K562 (cell line): ENCODE measurements around the gene IFT25. TPM values are rescaled to one million over a fixed set of nuclear protein-coding genes. Genes with fewer than 3 reads are reported as not detected.

Experiments
- ATF1 ChIP-seq, 2 experiments: fragments of 450-650 bp in 1 of 2; IDR thresholded peaks; 2 replicates each; pipeline ENCODE4 v1.6.1; 2016; ENCODE audit warnings: missing compliant biosample characterization in 1 of 2, missing genetic modification characterization in 1 of 2
- BCL6 ChIP-seq: fragments of 250-450 bp; sonication (Bioruptor Pico); IDR thresholded peaks from 2 replicates; pipeline ENCODE4 v1.4.0; 2020
- BRF2 ChIP-seq: IDR thresholded peaks from 3 replicates; pipeline ENCODE4 v1.6.1; 2011; ENCODE audit warnings: borderline replicate concordance, mild to moderate bottlenecking; ENCODE audit not compliant: insufficient read length, insufficient read depth
- L3MBTL2 ChIP-seq: fragments of 450-650 bp; IDR thresholded peaks from 2 replicates; pipeline ENCODE4 v1.6.1; 2016; ENCODE audit warnings: mild to moderate bottlenecking, moderate library complexity
- MIER1 ChIP-seq: fragments of 450-650 bp; IDR thresholded peaks from 2 replicates; pipeline ENCODE4 v1.6.1; 2016; ENCODE audit warnings: antibody characterized with exemption, mild to moderate bottlenecking, low read depth
- NFE2L1 ChIP-seq: fragments of 450-650 bp; IDR thresholded peaks from 2 replicates; pipeline ENCODE4 v1.6.1; 2016; ENCODE audit warnings: missing genetic modification characterization, low read depth, mild to moderate bottlenecking, missing compliant biosample characterization, moderate library complexity, borderline replicate concordance
- NFXL1 ChIP-seq: fragments of 450-650 bp; formaldehyde crosslinking; IDR thresholded peaks from 2 replicates; pipeline ENCODE4 v1.4.0; 2021; ENCODE audit warnings: mild to moderate bottlenecking
- NONO ChIP-seq, 2 experiments: fragments of 200-400 bp in 1 of 2; fragments of 450-650 bp in 1 of 2; formaldehyde crosslinking in 1 of 2; IDR thresholded peaks; 2 replicates each; pipeline ENCODE4 v1.6.1; 2017; ENCODE audit warnings: low read depth in 2 of 2, mild to moderate bottlenecking in 2 of 2, moderate library complexity in 2 of 2, low read length in 1 of 2
- RFX7 ChIP-seq: fragments of 250-450 bp; sonication (Bioruptor Pico); IDR thresholded peaks from 2 replicates; pipeline ENCODE4 v1.5.1; 2021; ENCODE audit warnings: mild to moderate bottlenecking
- RHOXF2B ChIP-seq: fragments of 250-450 bp; sonication (Bioruptor Pico); conservative IDR thresholded peaks from 2 replicates; pipeline ENCODE4 v1.5.1; 2021
- SMAD4 ChIP-seq: fragments of 250-450 bp; sonication (Bioruptor Pico); conservative IDR thresholded peaks from 2 replicates; pipeline ENCODE4 v1.8.0; 2021; ENCODE audit warnings: inconsistent platforms, mild to moderate bottlenecking, moderate library complexity
- STAT5A ChIP-seq: IDR thresholded peaks from 2 replicates; pipeline ENCODE4 v1.6.1; 2012; ENCODE audit warnings: low read length, inconsistent platforms, borderline replicate concordance
- TEAD2 ChIP-seq: fragments of 450-650 bp; IDR thresholded peaks from 2 replicates; pipeline ENCODE4 v1.6.1; 2016; ENCODE audit warnings: missing genetic modification characterization, control low read depth, missing compliant biosample characterization
- THAP12 ChIP-seq: fragments of 250-450 bp; sonication (Bioruptor Pico); IDR thresholded peaks from 2 replicates; pipeline ENCODE4 v1.9.0; 2021; ENCODE audit warnings: mild to moderate bottlenecking, inconsistent platforms
- UBTF ChIP-seq, 2 experiments: IDR thresholded peaks; 2 replicates each; pipeline ENCODE4 v1.6.1; 2012; ENCODE audit warnings: improper control_type of control experiment in 2 of 2, low read depth in 2 of 2, low read length in 2 of 2, borderline replicate concordance in 1 of 2
- USF2 ChIP-seq: sonication (generic); formaldehyde crosslinking; IDR thresholded peaks from 2 replicates; pipeline ENCODE4 v1.5.0; 2020; ENCODE audit warnings: missing genetic modification reagents
- ZNF217 ChIP-seq: sonication (generic); formaldehyde crosslinking; IDR thresholded peaks from 2 replicates; pipeline ENCODE4 v1.8.0; 2022; ENCODE audit warnings: mild to moderate bottlenecking, missing genetic modification reagents
- ZNF639 ChIP-seq, 2 experiments: fragments of 200-800 bp in 1 of 2; sonication (Bioruptor generic) in 1 of 2; sonication (generic) in 1 of 2; formaldehyde crosslinking in 1 of 2; IDR thresholded peaks in 1 of 2; conservative IDR thresholded peaks in 1 of 2; 2 replicates each; pipeline versions ENCODE4 v1.5.0 to v1.6.1; 2016 to 2020; ENCODE audit warnings: missing compliant biosample characterization in 1 of 2, missing genetic modification characterization in 1 of 2, missing genetic modification reagents in 1 of 2
- ZNF77 ChIP-seq: fragments of 250-450 bp; sonication (Bioruptor Pico); IDR thresholded peaks from 2 replicates; pipeline ENCODE4 v1.5.0; 2020
- polyA plus RNA-seq, 8 experiments: library from polyadenylated mRNA; depleted of rRNA in 4 of 8; stranded (reverse) in 5 of 8; unstranded in 3 of 8; fragments of >200 nt; fragmentation: Nextera tagmentation in 2 of 8; fragmentation: Illumina TruSeq in 1 of 8; extraction: Ambion mirVana in 2 of 8; extraction: Trizol in 1 of 8; gene quantifications; 2 replicates each; pipeline versions ENCODE4 v1.2.1 to v1.2.3, GENCODE V29; 2011 to 2014; ENCODE audit warnings: inconsistent platforms in 1 of 8, missing spikeins in 1 of 8
- total RNA-seq, 7 experiments: library from RNA; depleted of rRNA in 6 of 7; stranded (reverse); fragments of >200 nt in 6 of 7; fragmentation: Illumina TruSeq in 2 of 7; extraction: Trizol in 2 of 7; gene quantifications; 2 replicates each; pipeline versions ENCODE4 v1.2.1 to v1.2.3, GENCODE V29; 2011 to 2021; ENCODE audit warnings: low replicate concordance in 1 of 7

Gene IFT25
- total and polyA plus RNA-seq, 9 of the 15 experiments (the other 6 are each of a cell fraction or from before 2014, with no cell fraction given), result 93.6 to 209 (median 167) TPM

GRCh38 chr1:53945183-53945432 lies 391 bp downstream of the IFT25 start (continued):
- TF ChIP-seq ZNF217 (CRISPR knock-in tag) (peak; percentile 28; the same call in 1 of the 2 replicates), NFE2L1 (tag) (no peak), ZNF77 (no peak), BCL6 (CRISPR knock-in tag) (no peak), RHOXF2B (no peak), ZNF639 (CRISPR knock-in tag; conservative IDR thresholded peaks at IDR 0.05 in 1 of 2, IDR thresholded peaks at IDR 0.05 in 1 of 2) (no peak), L3MBTL2 (0 out of 2 replicates have a peak, but pooled peaks have one; percentile 17), TEAD2 (no peak), RFX7 (CRISPR knock-in tag) (no peak), BRF2 (no peak), ATF1 (CRISPR knock-in tag; IDR thresholded peaks at IDR 0.05) (no peak), ATF1 (tag; IDR thresholded peaks at IDR 0.05) (no peak; the same call in 1 of the 2 replicates), STAT5A (no peak), SMAD4 (CRISPR knock-in tag) (peak; percentile 79), UBTF (IDR thresholded peaks at IDR 0.05; ENCODE audit: borderline replicate concordance in 1 of 2, low read depth in 2 of 2, low read length in 2 of 2) (0 out of 4 replicates have a peak, but pooled peaks of 1 of the 2 experiments have one; percentile 20), MIER1 (no peak), NFXL1 (CRISPR knock-in tag) (no peak), NONO (IDR thresholded peaks at IDR 0.05; ENCODE audit: low read depth in 2 of 2, low read length in 1 of 2) (no peak), THAP12 (CRISPR knock-in tag) (no peak), USF2 (CRISPR knock-in tag) (no peak)
